GM21786 (cell line): ENCODE results near the gene TNFRSF25.

Source experiments
- ATAC-seq: cut with Tn5 transposase; IDR thresholded peaks from one replicate; pipeline ENCODE4 v1.9.1; 2021; ENCODE audit not compliant: unreplicated experiment

Gene TNFRSF25

GRCh38 chr1:6488602-6489382 is 22.8 kb upstream of the TNFRSF25 start:
- no peak for ATAC-seq

- ATAC-seq, result no peak
Observed at GRCh38 chr1:6487804-6488484, 22.0 kb upstream of the TNFRSF25 start.

DNA sequence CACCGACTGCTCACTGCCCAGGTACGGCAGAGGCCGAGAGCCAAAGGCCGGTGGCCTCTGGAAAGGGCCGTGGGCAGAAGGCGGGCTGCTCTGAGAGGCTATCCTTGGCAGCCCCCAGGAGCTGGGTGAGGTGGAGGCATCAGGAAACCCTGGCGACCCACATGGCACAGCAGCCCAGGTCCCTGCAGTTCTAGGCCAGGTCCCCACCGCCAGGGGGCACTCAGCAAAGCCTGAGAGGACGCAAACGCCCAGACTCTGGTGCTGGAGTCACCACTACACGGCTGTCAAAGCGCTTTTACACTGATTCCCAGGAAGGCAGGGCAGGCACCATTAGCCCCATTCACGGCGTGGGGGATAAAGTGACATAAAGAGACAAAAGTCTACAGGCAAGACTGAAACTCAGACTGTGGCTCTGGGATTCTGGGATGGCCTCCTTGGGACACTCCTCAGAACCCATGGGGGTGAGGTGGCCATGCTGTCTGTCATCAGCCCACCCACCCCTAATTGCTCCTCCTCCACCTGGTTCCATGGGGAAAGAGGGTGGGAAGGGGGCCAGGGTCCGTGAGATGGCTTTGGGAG is 20.5 kb upstream of the TNFRSF25 start:
- ATAC-seq, result no peak

GRCh38 chr1:6485168-6486101 is 19.5 kb upstream of the TNFRSF25 start:
- no peak for ATAC-seq

DNA sequence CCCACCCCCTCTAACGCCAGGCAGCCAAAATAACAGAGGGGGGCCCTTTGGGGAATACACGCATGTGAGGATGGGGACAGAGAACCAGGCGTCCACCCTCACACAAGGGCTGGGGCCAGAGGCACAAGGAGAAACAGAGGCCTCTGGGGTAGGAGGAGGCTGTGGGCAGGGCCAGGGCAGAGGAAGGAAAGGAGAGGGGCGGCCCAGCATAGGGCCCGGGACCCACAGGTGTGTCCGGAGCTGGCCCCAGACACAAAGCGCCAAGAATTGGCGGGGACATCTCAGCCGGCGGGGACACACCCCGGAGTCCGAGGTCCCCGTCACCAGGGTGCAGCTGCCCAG is 18.8 kb upstream of the TNFRSF25 start:
- no peak for ATAC-seq

GRCh38 chr1:6483761-6484117 is 17.8 kb upstream of the TNFRSF25 start:
- ATAC-seq, result no peak

GRCh38 chr1:6483017-6483760 is 17.2 kb upstream of the TNFRSF25 start:
- ATAC-seq, result no peak

DNA sequence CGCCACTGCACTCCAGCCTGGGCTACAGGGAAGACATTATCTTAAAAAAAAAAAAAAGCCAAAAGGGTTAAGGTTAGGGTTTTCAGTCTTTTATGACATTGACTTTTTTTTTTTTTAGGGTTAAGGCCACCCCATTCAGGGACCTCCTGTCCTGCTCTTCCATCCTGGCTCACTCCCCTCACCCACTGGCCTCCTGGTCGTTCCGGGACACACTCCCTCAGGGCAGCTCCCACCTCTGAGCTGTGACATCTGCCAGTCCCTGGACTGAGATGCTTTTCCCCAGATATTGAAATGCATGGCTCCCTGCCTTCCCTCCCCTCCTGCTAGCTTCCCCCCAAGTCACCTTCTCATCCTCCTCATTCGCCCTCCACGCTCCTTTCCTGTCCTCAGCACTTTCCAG is 15.8 kb upstream of the TNFRSF25 start:
- ATAC-seq, result no peak

GRCh38 chr1:6477039-6477820 is 11.3 kb upstream of the TNFRSF25 start:
- ATAC-seq, result no peak

DNA sequence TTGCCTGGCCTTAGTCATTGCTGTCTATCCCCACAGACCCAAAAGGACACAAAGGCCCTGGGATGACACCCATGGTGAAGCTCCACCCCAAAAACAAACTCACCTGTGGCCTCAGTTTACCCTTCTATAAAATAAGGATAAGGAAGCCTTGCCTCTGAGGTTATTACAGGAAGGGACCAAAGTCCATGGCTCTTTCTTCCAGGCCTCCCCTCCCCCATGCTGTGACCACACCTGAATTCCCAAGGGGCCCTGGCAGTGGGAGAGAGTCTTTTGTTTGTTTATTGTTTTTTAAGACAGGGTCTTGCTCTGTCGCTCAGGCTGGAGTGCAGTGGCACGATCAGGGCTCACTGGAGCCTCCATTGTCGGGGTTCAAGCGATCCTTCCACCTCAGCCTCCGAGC is 10.5 kb upstream of the TNFRSF25 start:
- ATAC-seq, result no peak

GRCh38 chr1:6475381-6476133 is 9.6 kb upstream of the TNFRSF25 start:
- no peak for ATAC-seq

- no peak for ATAC-seq
Observed at GRCh38 chr1:6474815-6475282, 8.9 kb upstream of the TNFRSF25 start.

- ATAC-seq, result no peak
Observed at GRCh38 chr1:6473974-6474814, 8.2 kb upstream of the TNFRSF25 start.

DNA sequence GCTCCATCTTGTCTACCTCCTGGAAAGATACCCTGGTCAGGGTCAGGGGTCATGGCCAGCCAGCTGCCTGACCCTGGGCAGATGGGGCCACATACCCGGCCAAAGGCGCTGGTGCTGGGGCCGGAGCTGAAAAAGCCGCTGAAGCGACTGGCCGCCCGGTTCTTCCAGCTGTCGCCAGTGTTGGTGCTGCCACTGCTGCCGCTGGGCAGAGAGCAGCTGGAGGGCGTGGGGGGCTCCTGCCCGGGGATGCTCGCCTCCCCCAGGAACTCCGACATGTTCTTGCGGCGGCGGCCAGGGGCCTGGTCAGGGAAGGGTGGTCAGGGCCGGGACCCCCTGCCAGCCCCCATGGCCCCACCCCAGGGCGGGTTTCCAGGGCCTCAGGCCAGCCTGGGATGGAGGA is 7.2 kb upstream of the TNFRSF25 start:
- no peak for ATAC-seq

GRCh38 chr1:6472391-6472790 is 6.4 kb upstream of the TNFRSF25 start:
- no peak for ATAC-seq

- no peak for ATAC-seq
Observed at GRCh38 chr1:6471970-6472368, 6.0 kb upstream of the TNFRSF25 start.

GRCh38 chr1:6471086-6471969 is 5.4 kb upstream of the TNFRSF25 start:
- no peak for ATAC-seq
